ENCODE results near the gene FYB2.

GRCh38 chr1:56819387-56819899 lies at the start of gene FYB2:
- no peak for TF ChIP-seq CTCF (IDR thresholded peaks at IDR 0.05)
- TF ChIP-seq POLR2AphosphoS5 (IDR thresholded peaks at IDR 0.05) = no peak
- TF ChIP-seq EP300 (IDR thresholded peaks at IDR 0.05) = no peak

All from esophagus muscularis mucosa (tissue), 4 donors.